SU-DHL-6 (cell line): ENCODE results near the gene DERL2.

Experiments used
- EZH2phosphoT487 ChIP-seq: fragments of 200-600 bp; sonication (generic), shearing (Covaris generic); conservative IDR thresholded peaks from 2 replicates; pipeline ENCODE4 v1.6.1; 2018; ENCODE audit warnings: mild to moderate bottlenecking, antibody characterized with exemption, low read length, moderate library complexity, mixed read lengths
- TF ChIP-seq, protein P1 (sequence below): fragments of 200-600 bp; sonication (generic); IDR thresholded peaks from one replicate; pipeline ENCODE4 v1.5.1; 2017; ENCODE audit warnings: antibody characterized with exemption, mild to moderate bottlenecking, low read length, moderate library complexity; ENCODE audit not compliant: insufficient read depth, poor library complexity, severe bottlenecking

- TF ChIP-seq, protein P1, sequence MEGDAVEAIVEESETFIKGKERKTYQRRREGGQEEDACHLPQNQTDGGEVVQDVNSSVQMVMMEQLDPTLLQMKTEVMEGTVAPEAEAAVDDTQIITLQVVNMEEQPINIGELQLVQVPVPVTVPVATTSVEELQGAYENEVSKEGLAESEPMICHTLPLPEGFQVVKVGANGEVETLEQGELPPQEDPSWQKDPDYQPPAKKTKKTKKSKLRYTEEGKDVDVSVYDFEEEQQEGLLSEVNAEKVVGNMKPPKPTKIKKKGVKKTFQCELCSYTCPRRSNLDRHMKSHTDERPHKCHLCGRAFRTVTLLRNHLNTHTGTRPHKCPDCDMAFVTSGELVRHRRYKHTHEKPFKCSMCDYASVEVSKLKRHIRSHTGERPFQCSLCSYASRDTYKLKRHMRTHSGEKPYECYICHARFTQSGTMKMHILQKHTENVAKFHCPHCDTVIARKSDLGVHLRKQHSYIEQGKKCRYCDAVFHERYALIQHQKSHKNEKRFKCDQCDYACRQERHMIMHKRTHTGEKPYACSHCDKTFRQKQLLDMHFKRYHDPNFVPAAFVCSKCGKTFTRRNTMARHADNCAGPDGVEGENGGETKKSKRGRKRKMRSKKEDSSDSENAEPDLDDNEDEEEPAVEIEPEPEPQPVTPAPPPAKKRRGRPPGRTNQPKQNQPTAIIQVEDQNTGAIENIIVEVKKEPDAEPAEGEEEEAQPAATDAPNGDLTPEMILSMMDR: peak; percentile 96
- TF ChIP-seq EZH2phosphoT487: no peak
These were observed 47.1 kb downstream of the DERL2 start, which contains the start of gene C1QBP for GRCh38 chr17:5438716-5439445.
